IgD-negative memory B cell (primary cell): ENCODE data around the gene SYT9. TPM values are rescaled to one million over a fixed set of nuclear protein-coding genes. Genes with fewer than 3 reads are reported as not detected.
A peak's percentile ranks its signal among the peaks of the same experiment; 100 is the strongest.

Experiments used
- H3K27ac Mint-ChIP-seq, 3 donors: one replicate each; pipeline ENCODE4 v1.8.0; 2020 to 2022; ENCODE audit warnings: mild to moderate bottlenecking in 3 of 3, mixed read lengths in 3 of 3, moderate library complexity in 1 of 3
- H3K27me3 Mint-ChIP-seq: one replicate; pipeline ENCODE4 v1.8.0; 2021; ENCODE audit warnings: mixed read lengths
- H3K36me3 Mint-ChIP-seq: one replicate; pipeline ENCODE4 v1.8.0; 2020; ENCODE audit warnings: mild to moderate bottlenecking, mixed read lengths
- H3K4me1 Mint-ChIP-seq, 3 donors: one replicate each; pipeline ENCODE4 v1.8.0; 2020 to 2022; ENCODE audit warnings: mixed read lengths in 3 of 3, mild to moderate bottlenecking in 1 of 3
- H3K4me3 Mint-ChIP-seq, 4 donors: one replicate each; pipeline ENCODE4 v1.8.0; 2020 to 2022; ENCODE audit warnings: mild to moderate bottlenecking in 4 of 4, mixed read lengths in 4 of 4, moderate library complexity in 3 of 4
- H3K9me3 Mint-ChIP-seq, 3 donors: one replicate each; pipeline ENCODE4 v1.8.0; 2020 to 2021; ENCODE audit warnings: mixed read lengths in 3 of 3, mild to moderate bottlenecking in 1 of 3
- polyA plus RNA-seq: library from polyadenylated mRNA; unstranded; fragments of 300-500 nt; fragmentation: Illumina TruSeq; gene quantifications from one replicate; pipeline ENCODE4 v1.2.3, GENCODE V29; 2021

SYT9 gene
- polyA plus RNA-seq, 1 donor from 2014 or later: 0.21 TPM

DNA sequence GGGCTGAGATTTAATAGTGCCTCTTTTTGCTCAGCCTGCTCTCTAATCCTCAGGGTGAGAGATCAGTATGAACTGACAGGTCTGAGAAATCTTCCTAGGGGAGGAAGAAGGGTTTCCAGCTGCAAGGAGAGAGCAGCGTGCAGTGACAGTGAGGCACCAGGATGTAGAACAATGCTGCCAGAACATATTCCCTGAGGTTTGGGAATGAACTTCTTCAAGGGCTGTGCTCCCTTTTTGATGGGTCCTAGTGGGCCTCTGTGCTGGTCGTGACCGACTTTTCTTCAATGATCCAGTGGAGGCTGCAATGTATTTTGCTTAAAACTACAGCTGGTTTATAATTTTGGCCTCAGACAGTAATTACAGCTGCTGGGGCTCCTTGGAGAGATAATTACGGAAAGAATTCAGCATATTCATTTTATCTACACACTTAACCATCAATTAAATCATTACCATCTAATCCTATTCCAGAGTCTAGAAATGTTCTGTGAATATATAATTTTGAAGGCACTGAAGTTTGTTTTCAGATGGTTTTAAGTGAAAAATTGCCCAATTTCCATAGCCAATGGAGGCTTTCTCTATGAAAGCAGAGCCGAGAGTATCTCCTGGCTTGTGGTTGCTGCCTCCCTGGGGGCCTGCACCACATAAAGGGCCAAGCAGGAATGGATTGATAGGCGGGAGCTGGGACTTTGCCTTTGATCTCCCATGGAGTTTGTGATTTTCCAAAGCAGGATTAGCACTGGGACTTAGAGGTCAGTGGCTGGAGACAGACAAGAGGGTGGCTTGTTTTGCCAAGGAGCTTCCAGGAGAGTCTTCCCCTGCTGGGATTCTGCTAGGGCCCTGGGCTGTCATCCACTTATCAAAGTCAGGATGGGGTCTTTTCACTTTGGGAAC, 192.6 kb downstream of the SYT9 start:
- no peak overlapping the region for H3K4me3 Mint-ChIP-seq
- no peaks in the 10 kb centered on the region for H3K4me1 Mint-ChIP-seq
- no peaks in the 10 kb centered on the region for H3K27me3 Mint-ChIP-seq
- H3K36me3 Mint-ChIP-seq: peaks cover 3% of the 10 kb centered on the region
- H3K27ac Mint-ChIP-seq: no peak overlapping the region
- H3K9me3 Mint-ChIP-seq: no peaks in the 10 kb centered on the region

- no peak overlapping the region for H3K4me3 Mint-ChIP-seq
- H3K36me3 Mint-ChIP-seq: no peaks in the 10 kb centered on the region
- no peak overlapping the region for H3K27ac Mint-ChIP-seq
Observed at GRCh38 chr11:7445564-7445963, 193.9 kb downstream of the SYT9 start.

GRCh38 chr11:7448201-7448600, 196.5 kb downstream of the SYT9 start:
- no peaks in the 10 kb centered on the region for H3K9me3 Mint-ChIP-seq
- no peaks in the 10 kb centered on the region for H3K27me3 Mint-ChIP-seq
- H3K4me1 Mint-ChIP-seq: no peaks in the 10 kb centered on the region
- no peak overlapping the region for H3K27ac Mint-ChIP-seq
- H3K4me3 Mint-ChIP-seq: no peak overlapping the region
- peaks cover 1% of the 10 kb centered on the region for H3K36me3 Mint-ChIP-seq

More at GRCh38 chr11:7445564-7445963, 193.9 kb downstream of the SYT9 start:
- H3K27me3 Mint-ChIP-seq: no peaks in the 10 kb centered on the region
- no peaks in the 10 kb centered on the region for H3K9me3 Mint-ChIP-seq
- H3K4me1 Mint-ChIP-seq: no peaks in the 10 kb centered on the region

DNA sequence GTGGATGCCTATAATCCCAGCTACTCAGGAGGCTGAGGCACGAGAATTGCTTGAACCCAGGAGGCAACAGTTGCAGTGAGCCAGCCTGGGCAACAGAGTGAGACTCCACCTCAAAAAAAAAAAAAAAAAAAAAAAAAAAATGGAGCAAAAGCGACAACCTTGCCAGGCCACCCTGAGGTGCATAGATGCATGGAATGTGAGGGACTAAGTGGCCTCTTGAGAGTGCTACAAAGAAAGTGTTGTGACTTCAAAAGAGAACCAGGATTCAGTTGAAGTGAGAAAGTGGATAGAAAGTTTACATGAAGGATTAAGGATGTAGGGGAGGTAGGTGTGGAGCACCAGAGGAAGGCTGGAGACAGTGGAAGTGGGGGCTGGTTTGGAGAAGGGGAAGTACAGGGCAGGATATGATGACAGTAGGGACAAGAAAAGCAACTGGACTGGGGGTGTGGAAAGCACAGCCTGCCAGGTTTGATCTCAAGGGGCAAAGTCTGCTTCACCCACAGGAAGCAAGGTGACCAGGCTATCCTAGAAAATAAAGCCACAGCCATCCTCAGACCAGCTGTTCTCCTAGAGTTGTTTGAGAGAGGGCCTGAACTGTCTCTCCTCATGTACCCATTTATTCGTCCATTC, 197.6 kb downstream of the SYT9 start:
- H3K4me1 Mint-ChIP-seq: no peaks in the 10 kb centered on the region

DNA sequence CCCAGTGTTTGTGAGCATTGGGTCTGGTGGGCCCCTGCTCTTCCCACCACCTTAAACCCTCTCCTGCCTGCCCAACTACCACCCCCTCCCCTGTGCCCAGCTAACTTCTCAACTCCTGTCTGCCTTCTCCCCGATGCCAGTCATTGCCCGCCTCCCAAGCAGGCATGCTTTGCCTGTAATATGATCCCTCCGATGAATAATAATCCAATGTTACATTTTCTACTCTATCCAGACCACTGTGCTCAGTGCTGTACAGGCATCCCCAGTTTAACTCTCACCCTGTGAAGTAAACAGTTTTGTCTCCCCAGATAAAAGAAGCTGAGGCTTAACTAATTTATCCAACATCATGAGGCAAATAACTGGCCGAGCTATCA, 198.1 kb downstream of the SYT9 start:
- no peaks in the 10 kb centered on the region for H3K27me3 Mint-ChIP-seq
- no peaks in the 10 kb centered on the region for H3K9me3 Mint-ChIP-seq
- H3K36me3 Mint-ChIP-seq: peaks cover 3% of the 10 kb centered on the region
- H3K4me3 Mint-ChIP-seq: no peak overlapping the region
- no peaks in the 10 kb centered on the region for H3K4me1 Mint-ChIP-seq
- H3K27ac Mint-ChIP-seq: no peak overlapping the region

More for the DNA sequence above, 197.6 kb downstream of the SYT9 start:
- Mint-ChIP-seq H3K36me3 (peaks cover 3% of the 10 kb centered on the region), H3K27ac (no peak overlapping the region), H3K27me3 (no peaks in the 10 kb centered on the region), H3K9me3 (no peaks in the 10 kb centered on the region), H3K4me3 (no peak overlapping the region)

DNA sequence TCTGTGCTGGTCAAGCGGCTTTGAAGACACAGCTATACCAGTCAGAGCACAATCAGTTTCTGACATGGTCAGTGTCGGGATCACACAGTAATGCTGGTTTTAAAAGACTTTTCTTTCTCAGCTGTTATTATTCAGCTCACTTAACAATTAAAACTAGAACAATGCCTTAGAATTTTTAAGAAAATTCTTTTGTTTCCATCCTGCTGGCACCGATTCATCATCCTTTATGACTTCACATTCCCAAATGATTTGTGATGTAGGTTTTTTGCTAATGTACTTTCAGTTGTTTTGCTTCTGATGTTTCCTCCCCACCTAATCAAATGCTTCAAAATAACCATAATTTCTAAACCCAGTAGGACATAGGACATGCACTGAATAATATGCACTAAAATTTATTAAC, 199.1 kb downstream of the SYT9 start:
- Mint-ChIP-seq H3K9me3 (no peaks in the 10 kb centered on the region), H3K36me3 (peaks cover 3% of the 10 kb centered on the region), H3K27me3 (no peaks in the 10 kb centered on the region), H3K4me3 (no peak overlapping the region), H3K27ac (peak overlapping the region in 2 of 3 donors; percentile 27 to 73), H3K4me1 (no peaks in the 10 kb centered on the region)

DNA sequence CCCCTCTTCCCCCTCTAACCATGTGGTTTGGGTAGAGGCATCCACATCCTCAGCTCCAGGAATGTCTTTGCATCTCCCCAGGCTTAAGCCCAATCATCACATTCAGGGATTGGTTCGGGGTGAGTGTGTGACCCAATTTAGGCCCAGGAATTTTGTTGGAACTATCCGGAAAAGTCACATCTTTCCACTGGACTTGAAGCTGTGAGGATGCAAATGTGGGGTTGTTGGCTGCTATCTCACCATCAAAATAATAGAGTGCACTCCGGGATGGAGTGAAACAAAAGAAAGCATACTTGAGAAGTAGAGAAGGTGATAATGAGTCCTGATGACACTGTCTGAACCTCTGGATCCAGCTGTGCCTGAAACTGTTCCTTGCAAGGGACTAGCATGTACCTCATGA, 199.8 kb downstream of the SYT9 start:
- Mint-ChIP-seq H3K4me1 (no peaks in the 10 kb centered on the region), H3K9me3 (no peaks in the 10 kb centered on the region), H3K27me3 (no peaks in the 10 kb centered on the region), H3K27ac (no peak overlapping the region), H3K36me3 (peaks cover 5% of the 10 kb centered on the region), H3K4me3 (no peak overlapping the region)

- peaks cover 0 to 1% (median 0%) of the 10 kb centered on the region in 3 donors for H3K4me1 Mint-ChIP-seq
- H3K36me3 Mint-ChIP-seq: peaks cover 10% of the 10 kb centered on the region
- H3K9me3 Mint-ChIP-seq: no peaks in the 10 kb centered on the region
- H3K27ac Mint-ChIP-seq: no peak overlapping the region
- no peaks in the 10 kb centered on the region for H3K27me3 Mint-ChIP-seq
- H3K4me3 Mint-ChIP-seq: no peak overlapping the region
Observed at GRCh38 chr11:7451952-7452494, 200.3 kb downstream of the SYT9 start.

DNA sequence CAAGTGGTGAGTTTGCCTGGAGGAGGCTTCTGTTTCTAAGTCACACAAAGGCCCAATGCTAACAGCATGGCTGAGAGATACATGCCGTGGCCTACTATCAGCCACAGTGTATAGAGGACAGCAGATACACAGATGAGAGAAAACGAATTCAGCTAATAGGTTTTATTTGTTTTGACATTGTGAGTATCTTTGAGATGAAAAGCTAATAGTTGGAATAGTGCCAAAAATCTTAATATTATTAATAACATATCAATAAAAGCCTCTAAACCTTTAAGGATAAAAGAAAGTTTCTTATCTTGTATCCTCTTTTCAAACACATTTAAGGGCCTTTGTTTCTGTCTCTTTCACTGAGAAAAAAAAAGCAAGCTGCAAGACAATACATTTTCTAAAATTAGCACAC, 203.2 kb downstream of the SYT9 start:
- Mint-ChIP-seq H3K36me3 (peaks cover 14% of the 10 kb centered on the region), H3K4me3 (no peak overlapping the region), H3K27ac (no peak overlapping the region), H3K9me3 (no peaks in the 10 kb centered on the region), H3K4me1 (peaks cover 0 to 1% (median 0%) of the 10 kb centered on the region in 3 donors), H3K27me3 (no peaks in the 10 kb centered on the region)

DNA sequence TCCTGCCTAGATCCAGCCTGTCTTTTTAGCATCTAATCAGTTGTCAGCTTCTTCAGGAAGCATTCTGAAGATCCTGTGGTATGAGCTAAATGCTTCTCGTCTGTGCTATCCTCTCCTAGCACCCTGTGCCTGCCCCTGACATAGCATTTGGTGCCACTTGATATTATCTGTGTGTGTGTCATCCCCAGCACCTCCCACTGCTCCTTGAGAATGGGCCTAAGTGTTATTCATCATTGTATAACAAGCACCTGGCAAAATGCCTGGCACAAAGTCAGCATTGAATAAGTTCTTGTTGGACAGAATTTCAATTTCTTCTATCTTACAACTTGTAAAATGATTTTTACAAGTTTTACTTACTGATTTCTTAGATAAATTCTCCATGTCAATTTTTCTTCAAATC, 205.5 kb downstream of the SYT9 start:
- Mint-ChIP-seq H3K4me3 (no peak overlapping the region), H3K4me1 (peaks cover 0 to 1% (median 0%) of the 10 kb centered on the region in 3 donors), H3K27me3 (no peaks in the 10 kb centered on the region), H3K9me3 (no peaks in the 10 kb centered on the region), H3K36me3 (peaks cover 20% of the 10 kb centered on the region), H3K27ac (no peak overlapping the region)

- no peaks in the 10 kb centered on the region for H3K27me3 Mint-ChIP-seq
- H3K4me3 Mint-ChIP-seq: no peak overlapping the region
- H3K36me3 Mint-ChIP-seq: peaks cover 17% of the 10 kb centered on the region
- H3K4me1 Mint-ChIP-seq: peaks cover 0 to 6% (median 0%) of the 10 kb centered on the region in 3 donors
- H3K9me3 Mint-ChIP-seq: no peaks in the 10 kb centered on the region
- no peak overlapping the region for H3K27ac Mint-ChIP-seq
Observed at GRCh38 chr11:7462706-7463105, 211.0 kb downstream of the SYT9 start.

DNA sequence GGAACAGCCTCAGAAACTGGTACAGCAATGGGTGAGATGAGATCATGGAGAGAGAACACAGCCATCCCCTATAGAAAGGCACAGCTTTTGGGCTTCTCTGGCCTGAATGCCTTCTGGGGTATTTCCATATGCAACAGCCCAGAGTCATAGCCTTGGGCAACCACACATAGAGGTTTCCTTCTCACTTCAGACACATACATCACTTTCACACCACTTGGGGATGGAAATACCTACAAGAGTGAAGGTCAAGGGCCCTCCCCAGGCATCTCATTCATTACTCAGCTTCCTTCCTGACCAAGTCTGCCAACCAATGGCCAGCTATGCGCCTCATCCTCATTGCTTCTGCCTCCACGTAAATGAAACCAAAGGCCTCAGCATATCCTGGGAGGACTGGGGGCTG, 215.9 kb downstream of the SYT9 start:
- H3K4me1 Mint-ChIP-seq: peaks cover 0 to 9% (median 4%) of the 10 kb centered on the region in 3 donors
- peaks cover 15% of the 10 kb centered on the region for H3K36me3 Mint-ChIP-seq
- H3K27ac Mint-ChIP-seq: peak overlapping the region in 1 of 3 donors; percentile 28
- no peaks in the 10 kb centered on the region for H3K27me3 Mint-ChIP-seq
- H3K9me3 Mint-ChIP-seq: no peaks in the 10 kb centered on the region
- no peak overlapping the region for H3K4me3 Mint-ChIP-seq

DNA sequence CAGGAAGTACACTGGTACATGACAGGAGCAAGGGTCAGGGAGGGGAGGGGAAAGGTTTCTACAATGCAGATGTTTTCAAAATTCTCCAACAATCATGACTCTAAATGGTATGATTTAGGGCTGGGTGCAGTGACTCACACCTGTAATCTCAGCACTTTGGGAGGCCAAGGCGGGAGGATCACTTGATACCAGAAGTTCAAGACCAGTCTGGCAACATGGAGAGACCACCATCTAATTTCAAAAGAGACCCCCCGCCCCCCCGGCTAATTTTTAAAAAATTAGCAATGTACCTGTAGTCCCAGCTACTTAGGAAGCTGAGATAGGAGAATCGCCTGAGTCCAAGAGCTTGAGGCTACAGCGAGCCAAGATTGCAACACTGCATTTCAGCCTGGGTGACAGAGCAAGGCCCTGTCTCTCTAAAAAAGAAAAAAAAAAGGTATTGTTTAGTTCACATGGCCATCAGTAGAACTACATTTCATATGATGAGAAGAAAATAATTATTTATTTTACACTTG, 217.7 kb downstream of the SYT9 start:
- Mint-ChIP-seq H3K9me3 (no peaks in the 10 kb centered on the region), H3K27ac (peak overlapping the region in 1 of 3 donors; percentile 14), H3K27me3 (no peaks in the 10 kb centered on the region), H3K4me3 (no peak overlapping the region), H3K36me3 (peaks cover 15% of the 10 kb centered on the region), H3K4me1 (peaks cover 11 to 19% (median 14%) of the 10 kb centered on the region in 3 donors)

GRCh38 chr11:7471071-7471470, 219.4 kb downstream of the SYT9 start:
- Mint-ChIP-seq H3K4me1 (peaks cover 20 to 31% (median 21%) of the 10 kb centered on the region in 3 donors), H3K27me3 (no peaks in the 10 kb centered on the region), H3K9me3 (no peaks in the 10 kb centered on the region), H3K36me3 (peaks cover 12% of the 10 kb centered on the region), H3K4me3 (no peak overlapping the region), H3K27ac (no peak overlapping the region)

GRCh38 chr11:7473717-7474116, 222.0 kb downstream of the SYT9 start:
- Mint-ChIP-seq H3K4me3 (peak overlapping the region in 3 of 4 donors; percentile 39 to 87 (median 74)), H3K9me3 (no peaks in the 10 kb centered on the region), H3K4me1 (peaks cover 21 to 31% (median 24%) of the 10 kb centered on the region in 3 donors), H3K36me3 (peaks cover 3% of the 10 kb centered on the region), H3K27ac (peak overlapping the region; percentile 82 to 95 (median 84)), H3K27me3 (no peaks in the 10 kb centered on the region)
